K562 (cell line): Measurements from ENCODE around the gene FAM98C. TPM values are rescaled to one million over a fixed set of nuclear protein-coding genes. Genes with fewer than 3 reads are reported as not detected.

Experiments
- ATAC-seq: fragments of 200-7000 bp; cut with Tn5 transposase; 3 replicates; pipeline ENCODE4 v1.9.1; 2020; ENCODE audit warnings: moderate library complexity
- BruUV-seq: library from RNA; stranded (reverse); fragments of 400-500 nt; replicated peaks from 2 replicates; lab custom pipeline; 2021; lab: Mats Ljungman, UMichigan
- CTCF ChIA-PET: fragments of 300-600 bp; formaldehyde crosslinking; extraction: SDS; loops from one replicate; lab custom pipeline; 2021; ENCODE audit warnings: low intra/inter-chr PET ratio; lab: Yijun Ruan, JAX
- POLR2A ChIA-PET: fragments of 300-600, 350-650 bp; sonication (Branson Sonifier 250); formaldehyde crosslinking; extraction: SDS; loops from one replicate; lab custom pipeline; 2021; ENCODE audit warnings: antibody characterized with exemption, inconsistent platforms; lab: Yijun Ruan, JAX
- DNase-seq, 4 experiments: peaks; one replicate each; pipeline versions ENCODE4 v3.0.0 to v3.0.0-alpha.2; 2011 to 2018; ENCODE audit warnings: low spot score in 3 of 4, mixed read lengths in 3 of 4; ENCODE audit errors: extremely low read depth in 1 of 4
- FAIRE-seq: peaks from 2 replicates; lab custom pipeline; 2011; peaks lifted over from hg19 to GRCh38; lab: Jason Lieb, UNC
- H2AFZ ChIP-seq: 2 replicates; pipeline ENCODE4 v1.6.0; 2011; ENCODE audit warnings: low read depth, low read length, control low read depth, inconsistent platforms
- H3K27ac ChIP-seq: fragments of 200-600 bp; 3 replicates; pipeline ENCODE4 v1.8.0; 2011; ENCODE audit warnings: low read depth, mild to moderate bottlenecking, control low read depth, inconsistent platforms, low read length, moderate library complexity, mixed read lengths; ENCODE audit errors: extremely low read depth
- H3K27me3 ChIP-seq, 2 experiments: fragments of 300-600 bp in 1 of 2; 2 replicates in 1 of 2; 3 replicates in 1 of 2; pipeline versions ENCODE4 v1.6.0 to v1.8.0; 2011; ENCODE audit warnings: inconsistent platforms in 2 of 2, low read length in 2 of 2, mild to moderate bottlenecking in 1 of 2, mixed read lengths in 1 of 2, moderate library complexity in 1 of 2; ENCODE audit not compliant: control insufficient read depth in 2 of 2, insufficient read depth in 2 of 2
- H3K36me3 ChIP-seq: fragments of 300-600 bp; 3 replicates; pipeline ENCODE4 v1.8.0; 2011; ENCODE audit warnings: mild to moderate bottlenecking, low read length, inconsistent platforms; ENCODE audit not compliant: control insufficient read depth, insufficient read depth
- H3K4me1 ChIP-seq, 2 experiments: fragments of 200-600 bp in 1 of 2; replicated peaks in 1 of 2; 2 replicates in 1 of 2; 3 replicates in 1 of 2; pipeline versions ENCODE4 v1.5.1 to v1.8.0; 2011; ENCODE audit warnings: inconsistent platforms in 2 of 2, low read length in 2 of 2, mild to moderate bottlenecking in 1 of 2, mixed read lengths in 1 of 2, moderate library complexity in 1 of 2; ENCODE audit not compliant: control insufficient read depth in 2 of 2, insufficient read depth in 2 of 2
- H3K4me2 ChIP-seq: 2 replicates; pipeline ENCODE4 v1.6.1; 2011; ENCODE audit warnings: low read length, control low read depth, inconsistent platforms, mixed read lengths; ENCODE audit not compliant: insufficient read depth
- H3K4me3 ChIP-seq: fragments of 200-600 bp; sonication (generic), shearing (Covaris generic); 2 replicates; pipeline ENCODE4 v1.5.1; 2016; ENCODE audit warnings: control low read depth, inconsistent platforms
- H3K79me2 ChIP-seq: fragments of 200-600 bp; 3 replicates; pipeline ENCODE4 v1.8.0; 2011; ENCODE audit warnings: low read length, inconsistent platforms; ENCODE audit not compliant: control insufficient read depth, insufficient read depth
- H3K9ac ChIP-seq, 2 experiments: 2 replicates each; pipeline versions ENCODE4 v1.6.0 to v1.6.1; 2011; ENCODE audit warnings: low read depth in 2 of 2, low read length in 2 of 2, control low read depth in 1 of 2, inconsistent platforms in 1 of 2, mild to moderate bottlenecking in 1 of 2, mixed read lengths in 1 of 2; ENCODE audit not compliant: insufficient read depth in 1 of 2
- H3K9me1 ChIP-seq: one replicate; pipeline ENCODE4 v1.6.0; 2011; ENCODE audit warnings: inconsistent platforms, mild to moderate bottlenecking, low read length, moderate library complexity; ENCODE audit not compliant: control insufficient read depth, insufficient read depth
- H3K9me3 ChIP-seq: replicated peaks from 2 replicates; pipeline ENCODE4 v1.5.1; 2011; ENCODE audit warnings: low read depth, low read length, inconsistent platforms; ENCODE audit not compliant: control insufficient read depth, insufficient read depth
- H4K20me1 ChIP-seq: replicated peaks from 2 replicates; pipeline ENCODE4 v1.6.1; 2011; ENCODE audit warnings: low read length, inconsistent platforms, mixed read lengths; ENCODE audit not compliant: control insufficient read depth, insufficient read depth
- KLF6 ChIP-seq: fragments of 250-450 bp; sonication (Bioruptor Pico); IDR thresholded peaks from 2 replicates; pipeline ENCODE4 v1.4.0; 2020; ENCODE audit warnings: mild to moderate bottlenecking, moderate library complexity, borderline replicate concordance
- MED1 ChIP-seq: sonication (generic); formaldehyde crosslinking; IDR thresholded peaks from 2 replicates; pipeline ENCODE4 v1.8.1; 2023; ENCODE audit warnings: missing genetic modification reagents, borderline replicate concordance
- NRF1 ChIP-seq, 2 experiments: fragments of 450-650 bp; IDR thresholded peaks in 1 of 2; conservative IDR thresholded peaks in 1 of 2; 2 replicates each; pipeline ENCODE4 v1.6.1; 2014; ENCODE audit warnings: mild to moderate bottlenecking in 2 of 2
- SP2 ChIP-seq: IDR thresholded peaks from 2 replicates; pipeline ENCODE4 v1.6.1; 2011; ENCODE audit warnings: mild to moderate bottlenecking, low read depth, low read length, moderate library complexity; ENCODE audit not compliant: poor library complexity, severe bottlenecking; ENCODE audit errors: extremely low read depth
- THRAP3 ChIP-seq: fragments of 450-650 bp; IDR thresholded peaks from 2 replicates; pipeline ENCODE4 v1.6.1; 2016; ENCODE audit warnings: mild to moderate bottlenecking, inconsistent platforms, borderline replicate concordance
- ZSCAN29 ChIP-seq: fragments of 450-650 bp; IDR thresholded peaks from 2 replicates; pipeline ENCODE4 v1.6.1; 2017
- WGBS: fragments of 100-300 bp; shearing (Covaris generic); methylation state at CpG from one replicate; pipeline ENCODE4 v1.1.6; 2016; ENCODE audit warnings: low coverage, mixed read lengths; ENCODE audit not compliant: insufficient coverage; ENCODE audit errors: missing lambda C conversion rate; 5-methylcytosine and 5-hydroxymethylcytosine counted together
- in situ Hi-C: fragments of 300-500 bp; cut with MboI; formaldehyde crosslinking; loops from 4 replicates; pipeline ENCODE4 v1.15.0; 2018; ENCODE audit warnings: inconsistent platforms, mixed read lengths
- intact Hi-C: fragments of 100-400 bp; cut with micrococcal nuclease; formaldehyde crosslinking; loops from 2 replicates; pipeline ENCODE4 v1.14.2; 2022
- polyA plus RNA-seq, 8 experiments: library from polyadenylated mRNA; depleted of rRNA in 4 of 8; stranded (reverse) in 5 of 8; unstranded in 3 of 8; fragments of >200 nt; fragmentation: Nextera tagmentation in 2 of 8; fragmentation: Illumina TruSeq in 1 of 8; extraction: Ambion mirVana in 2 of 8; extraction: Trizol in 1 of 8; gene quantifications; 2 replicates each; pipeline versions ENCODE4 v1.2.1 to v1.2.3, GENCODE V29; 2011 to 2014; ENCODE audit warnings: inconsistent platforms in 1 of 8, missing spikeins in 1 of 8
- total RNA-seq, 7 experiments: library from RNA; depleted of rRNA in 6 of 7; stranded (reverse); fragments of >200 nt in 6 of 7; fragmentation: Illumina TruSeq in 2 of 7; extraction: Trizol in 2 of 7; gene quantifications; 2 replicates each; pipeline versions ENCODE4 v1.2.1 to v1.2.3, GENCODE V29; 2011 to 2021; ENCODE audit warnings: low replicate concordance in 1 of 7
- TF ChIP-seq, protein P1 (sequence below): fragments of 200-800 bp; sonication (Bioruptor generic); IDR thresholded peaks from 2 replicates; pipeline ENCODE4 v1.6.1; 2017; ENCODE audit warnings: missing genetic modification characterization, missing compliant biosample characterization
- TF ChIP-seq, protein P2 (sequence below): fragments of 250-450 bp; sonication (Bioruptor Pico); IDR thresholded peaks from 2 replicates; pipeline ENCODE4 v1.5.0; 2020; ENCODE audit warnings: mild to moderate bottlenecking

The FAM98C gene
- total and polyA plus RNA-seq, 9 of the 15 experiments (the other 6 are each of a cell fraction or from before 2014, with no cell fraction given): 1.7 to 43.8 (median 13.7) TPM

DNA sequence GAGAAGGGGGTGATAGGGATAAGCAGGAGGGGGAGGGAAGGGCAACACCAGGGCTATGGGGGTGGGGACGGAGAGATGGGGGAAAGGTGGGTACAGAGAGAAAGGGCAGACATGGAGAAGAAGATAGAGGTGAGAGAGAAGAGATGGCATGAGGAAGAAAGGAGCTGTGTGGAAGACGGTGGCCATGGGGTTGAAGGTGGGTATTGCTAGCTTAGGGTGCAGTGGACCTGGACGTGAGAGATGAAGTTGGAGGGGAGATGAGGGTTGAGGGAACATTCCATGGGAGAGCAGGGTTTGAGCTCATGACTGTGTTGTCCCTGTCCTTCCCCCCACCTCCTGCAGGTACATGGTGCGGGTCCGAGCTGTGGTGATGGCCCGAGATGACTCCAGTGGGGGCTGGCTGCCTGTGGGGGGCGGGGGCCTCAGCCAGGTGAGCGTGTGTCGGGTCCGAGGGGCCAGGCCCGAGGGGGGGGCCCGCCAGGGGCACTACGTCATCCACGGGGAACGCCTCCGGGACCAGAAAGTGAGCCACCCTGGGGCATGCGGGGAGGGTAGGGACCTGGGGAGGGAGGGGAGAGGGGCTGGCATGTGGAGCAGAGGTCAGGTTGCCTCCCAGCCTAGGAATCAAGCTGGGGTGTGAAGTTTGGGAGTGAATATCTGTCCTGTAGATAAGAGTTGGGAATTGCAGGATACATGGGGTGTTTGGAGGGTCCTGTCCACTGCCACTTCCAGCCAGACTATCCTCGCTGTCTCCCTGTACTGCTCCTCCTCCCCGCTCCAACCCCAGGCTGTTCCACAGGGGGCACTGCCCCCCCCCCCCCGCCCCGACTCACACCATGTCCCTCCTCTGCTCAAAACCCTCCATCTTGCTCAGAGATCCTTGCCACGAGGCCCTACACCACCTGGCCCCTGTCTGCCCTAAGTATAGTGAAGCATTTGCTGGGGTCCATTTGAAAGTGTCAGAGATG is 12.7 kb upstream of the FAM98C start:
- H2AFZ ChIP-seq: no peak overlapping the region
- FAIRE-seq: no peak
- in situ Hi-C loops: no loop called here

More for the DNA sequence above, 12.7 kb upstream of the FAM98C start:
- Histone ChIP-seq H3K9ac (peak overlapping the region in 1 of 2 experiments; percentile 61; a peak in 1 of 4 replicates), H3K4me3 (no peak overlapping the region), H3K27ac (no peak overlapping the region), H3K9me1 (no peaks in the 10 kb centered on the region), H4K20me1 (no peaks in the 10 kb centered on the region), H3K4me2 (no peak overlapping the region), H3K4me1 (peaks cover 16 to 71% of the 10 kb centered on the region in 2 experiments; a peak in 4 of 5 replicates), H3K79me2 (no peaks in the 10 kb centered on the region), H3K27me3 (no peaks in the 10 kb centered on the region), H3K36me3 (peaks cover 12% of the 10 kb centered on the region; the same call in 1 of the 3 replicates), H3K9me3 (0 out of 2 replicates have a peak, but pooled peaks cover 2% of the 10 kb centered on the region)
- ChIA-PET CTCF (no interaction called here), POLR2A (interaction anchor here (0.5 to 1.3 kb wide), 7 partner anchors 9 to 441 kb away, joined by 3 to 5 read pairs (median 3); partner anchors contain the start of genes FAM98C and PSMD8)
- no TSS peak for BruUV-seq
- DNase-seq: peak in 1 of 4 experiments; percentile 38
- no peak for ATAC-seq
- intact Hi-C loops: loop anchor here (5.0 kb wide), 2 partner anchors 53 to 148 kb away; partner anchors contain the start of gene CATSPERG
- 44% methylated on average over 5 of the region's 22 CpGs for WGBS
- TF ChIP-seq ZSCAN29 (no peak), MED1 (no peak), SP2 (no peak), NRF1 (conservative IDR thresholded peaks at IDR 0.05 in 1 of 2, IDR thresholded peaks at IDR 0.05 in 1 of 2) (no peak), THRAP3 (no peak), KLF6 (CRISPR knock-in tag) (no peak)
- TF ChIP-seq, protein P1, sequence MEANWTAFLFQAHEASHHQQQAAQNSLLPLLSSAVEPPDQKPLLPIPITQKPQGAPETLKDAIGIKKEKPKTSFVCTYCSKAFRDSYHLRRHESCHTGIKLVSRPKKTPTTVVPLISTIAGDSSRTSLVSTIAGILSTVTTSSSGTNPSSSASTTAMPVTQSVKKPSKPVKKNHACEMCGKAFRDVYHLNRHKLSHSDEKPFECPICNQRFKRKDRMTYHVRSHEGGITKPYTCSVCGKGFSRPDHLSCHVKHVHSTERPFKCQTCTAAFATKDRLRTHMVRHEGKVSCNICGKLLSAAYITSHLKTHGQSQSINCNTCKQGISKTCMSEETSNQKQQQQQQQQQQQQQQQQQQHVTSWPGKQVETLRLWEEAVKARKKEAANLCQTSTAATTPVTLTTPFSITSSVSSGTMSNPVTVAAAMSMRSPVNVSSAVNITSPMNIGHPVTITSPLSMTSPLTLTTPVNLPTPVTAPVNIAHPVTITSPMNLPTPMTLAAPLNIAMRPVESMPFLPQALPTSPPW (CRISPR knock-in tag): no peak
- TF ChIP-seq, protein P2, sequence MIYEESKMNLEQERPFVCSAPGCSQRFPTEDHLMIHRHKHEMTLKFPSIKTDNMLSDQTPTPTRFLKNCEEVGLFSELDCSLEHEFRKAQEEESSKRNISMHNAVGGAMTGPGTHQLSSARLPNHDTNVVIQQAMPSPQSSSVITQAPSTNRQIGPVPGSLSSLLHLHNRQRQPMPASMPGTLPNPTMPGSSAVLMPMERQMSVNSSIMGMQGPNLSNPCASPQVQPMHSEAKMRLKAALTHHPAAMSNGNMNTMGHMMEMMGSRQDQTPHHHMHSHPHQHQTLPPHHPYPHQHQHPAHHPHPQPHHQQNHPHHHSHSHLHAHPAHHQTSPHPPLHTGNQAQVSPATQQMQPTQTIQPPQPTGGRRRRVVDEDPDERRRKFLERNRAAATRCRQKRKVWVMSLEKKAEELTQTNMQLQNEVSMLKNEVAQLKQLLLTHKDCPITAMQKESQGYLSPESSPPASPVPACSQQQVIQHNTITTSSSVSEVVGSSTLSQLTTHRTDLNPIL: no peak
